SIG-M5 treated with dmso at 0.1 percent for 504 hours (cell line): ENCODE data around the gene TINCR.
A peak's percentile ranks its signal among the peaks of the same experiment; 100 is the strongest.

ENCODE experiments used
- DNase-seq: peaks from one replicate; lab custom pipeline; 2025; ENCODE audit not compliant: unreplicated experiment; lab: John Stamatoyannopoulos, UW

TINCR gene

DNA sequence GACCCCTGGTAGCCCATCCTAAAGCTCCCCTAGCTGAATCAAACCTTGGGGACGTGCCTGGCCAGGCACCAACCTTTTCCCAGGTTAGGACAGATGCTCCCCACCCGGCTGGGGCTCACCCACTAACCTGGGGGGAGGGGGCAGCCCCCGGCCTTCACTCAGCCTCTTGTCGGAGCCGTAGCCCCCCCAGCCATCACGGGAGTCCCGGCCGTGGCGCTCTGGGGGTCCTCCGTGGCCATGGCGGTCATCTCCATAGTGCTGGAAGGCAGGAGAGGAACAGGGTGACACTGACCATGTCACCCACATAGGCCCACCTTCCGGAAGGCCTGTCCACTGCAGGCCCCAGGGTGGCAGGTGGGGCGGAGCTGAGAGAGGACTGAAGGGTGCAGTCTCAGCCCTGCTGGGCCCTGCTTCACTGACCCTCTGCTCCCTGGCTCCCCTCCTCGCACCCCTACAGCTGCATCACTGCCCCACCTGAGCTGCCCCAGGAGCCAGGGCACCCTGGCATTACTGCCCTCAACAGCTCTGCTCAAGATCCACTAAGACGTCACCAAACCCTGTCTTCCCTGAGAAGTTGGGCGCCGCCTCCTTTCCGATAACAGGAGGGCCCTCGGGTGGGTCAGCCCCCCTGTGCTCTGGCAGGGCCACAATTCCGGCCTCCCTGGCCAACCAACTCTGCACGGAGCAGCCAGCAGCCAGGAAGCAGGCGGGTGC is 22.6 kb upstream of the TINCR start:
- no peak for DNase-seq

DNA sequence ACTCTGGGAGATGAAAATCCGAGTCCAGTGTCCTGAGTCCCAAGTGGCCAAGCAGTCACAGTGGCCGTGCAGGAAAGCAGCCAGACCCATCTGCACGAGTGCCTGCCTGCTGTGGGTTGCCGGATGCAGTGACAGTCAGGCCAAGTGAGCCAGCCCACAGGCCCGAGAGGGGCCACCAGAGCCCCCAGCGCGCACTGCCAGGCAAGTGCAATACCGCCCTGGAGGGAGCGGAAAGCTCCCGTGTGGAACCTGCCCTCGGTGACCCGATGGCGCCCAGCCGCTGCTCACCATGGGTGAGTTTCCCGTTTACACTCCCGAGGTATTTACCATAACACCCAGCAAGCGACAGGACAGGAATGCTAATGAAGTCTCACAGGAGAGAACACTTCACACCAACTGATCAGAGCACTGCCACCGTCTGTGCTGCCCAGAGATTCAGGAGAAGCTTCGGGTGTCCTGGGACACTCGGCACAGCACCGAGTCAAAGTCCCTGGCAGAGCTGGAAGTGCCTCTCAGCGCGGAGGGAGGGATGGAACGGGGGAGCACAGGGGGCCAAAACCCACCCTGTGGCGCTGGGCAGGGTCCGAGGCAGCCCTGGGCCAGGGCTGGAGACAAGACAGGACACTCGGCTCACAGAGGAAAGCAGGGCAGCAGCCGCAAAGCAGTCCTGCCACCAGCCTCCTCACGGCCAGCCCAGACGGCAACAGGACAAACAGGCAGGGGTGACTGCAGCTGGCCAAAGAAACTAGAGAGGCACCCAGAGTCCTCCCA is 21.3 kb upstream of the TINCR start:
- no peak for DNase-seq

DNA sequence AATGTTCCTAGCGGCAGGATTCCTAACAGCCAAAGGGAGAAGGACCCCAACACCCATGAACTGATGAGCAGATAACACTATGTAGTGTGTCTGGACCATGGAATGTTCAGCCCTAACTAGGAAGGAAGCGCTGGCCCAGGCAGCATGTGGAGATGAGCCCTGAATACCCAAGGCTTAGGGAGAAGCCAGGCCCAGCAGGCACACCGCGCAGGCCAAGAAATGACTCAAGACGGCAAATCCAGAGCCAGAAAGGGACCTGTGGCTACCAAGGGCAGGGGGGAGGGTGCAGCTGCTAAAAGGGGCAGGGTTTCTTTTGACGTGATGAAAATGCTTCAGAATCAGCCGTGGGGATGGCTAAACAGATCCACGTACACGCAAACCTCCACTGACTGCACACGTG is 20.7 kb upstream of the TINCR start:
- DNase-seq, result no peak

DNA sequence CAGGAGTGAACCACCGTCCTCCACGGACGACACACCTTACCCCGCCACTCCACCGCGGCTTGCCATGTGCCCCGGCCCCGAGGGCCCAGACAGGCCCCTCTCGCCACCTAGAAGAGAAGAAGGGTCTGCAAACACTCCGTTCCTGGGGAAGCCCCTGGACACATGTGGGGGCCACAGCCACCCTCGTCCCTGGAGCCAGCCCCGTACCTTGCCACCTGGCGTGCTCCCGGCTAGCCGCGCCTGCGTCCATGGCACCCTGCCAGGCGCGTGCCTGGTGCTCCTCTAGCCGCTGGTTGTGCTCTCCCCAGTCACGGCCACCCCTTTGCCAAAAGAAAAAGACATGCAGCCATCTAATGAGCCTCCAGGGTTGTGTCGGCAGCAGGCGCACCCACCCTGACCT is 19.9 kb upstream of the TINCR start:
- DNase-seq, result no peak

DNA sequence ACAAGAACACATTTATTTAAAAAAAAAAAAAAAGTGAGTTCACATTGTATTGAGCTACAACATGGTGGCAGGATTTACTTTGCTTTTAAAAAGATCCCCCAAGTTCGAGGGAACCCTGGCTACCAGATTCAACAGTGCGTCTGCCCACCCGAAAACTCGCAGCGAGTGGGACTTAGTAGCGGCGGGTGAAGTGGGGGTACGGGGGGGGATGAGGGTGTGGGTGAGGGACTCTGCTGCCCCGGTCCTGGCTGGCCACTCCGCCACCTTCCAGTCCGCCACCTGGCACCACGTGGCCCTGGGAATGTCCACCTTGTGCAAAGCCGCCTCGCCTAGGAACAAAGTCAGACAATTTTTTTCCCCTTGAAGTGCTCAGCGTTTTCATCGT is 19.3 kb upstream of the TINCR start:
- no peak for DNase-seq

DNA sequence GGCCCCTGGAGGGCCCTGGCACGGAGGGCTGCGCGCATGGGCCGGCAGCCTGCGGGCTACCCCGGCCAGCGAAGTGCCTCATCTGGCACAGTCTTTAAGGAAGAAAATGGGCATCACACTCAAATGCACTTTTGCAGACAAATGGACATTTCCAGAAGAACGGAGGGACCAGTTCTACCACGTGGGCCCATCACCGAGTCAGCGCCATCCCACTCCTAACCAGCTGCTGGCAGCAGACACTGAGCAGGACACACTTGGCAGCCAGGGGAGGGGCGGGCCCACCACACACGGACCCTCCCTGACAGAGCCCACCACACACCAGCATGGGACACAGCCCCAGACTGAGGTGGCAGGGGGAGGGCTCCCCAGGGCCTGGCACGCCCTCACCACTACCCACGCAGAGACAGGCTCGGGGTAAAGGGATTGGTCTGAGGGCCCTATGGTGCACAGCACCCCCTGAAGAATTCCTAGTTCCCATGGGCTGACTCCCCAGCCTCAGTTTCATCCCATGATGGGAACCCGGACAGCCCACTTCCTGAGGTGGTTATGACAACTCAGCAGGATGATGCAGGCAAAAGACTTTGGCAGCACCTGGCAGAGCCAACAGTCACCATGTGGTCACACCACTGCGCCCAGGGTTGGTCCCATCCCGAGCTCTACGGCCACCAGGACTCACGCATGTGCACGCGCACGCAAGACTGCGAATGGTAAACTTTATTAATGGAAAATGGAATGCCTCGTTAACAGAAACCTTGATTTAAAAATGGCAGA is 18.7 kb upstream of the TINCR start:
- DNase-seq, result no peak

DNA sequence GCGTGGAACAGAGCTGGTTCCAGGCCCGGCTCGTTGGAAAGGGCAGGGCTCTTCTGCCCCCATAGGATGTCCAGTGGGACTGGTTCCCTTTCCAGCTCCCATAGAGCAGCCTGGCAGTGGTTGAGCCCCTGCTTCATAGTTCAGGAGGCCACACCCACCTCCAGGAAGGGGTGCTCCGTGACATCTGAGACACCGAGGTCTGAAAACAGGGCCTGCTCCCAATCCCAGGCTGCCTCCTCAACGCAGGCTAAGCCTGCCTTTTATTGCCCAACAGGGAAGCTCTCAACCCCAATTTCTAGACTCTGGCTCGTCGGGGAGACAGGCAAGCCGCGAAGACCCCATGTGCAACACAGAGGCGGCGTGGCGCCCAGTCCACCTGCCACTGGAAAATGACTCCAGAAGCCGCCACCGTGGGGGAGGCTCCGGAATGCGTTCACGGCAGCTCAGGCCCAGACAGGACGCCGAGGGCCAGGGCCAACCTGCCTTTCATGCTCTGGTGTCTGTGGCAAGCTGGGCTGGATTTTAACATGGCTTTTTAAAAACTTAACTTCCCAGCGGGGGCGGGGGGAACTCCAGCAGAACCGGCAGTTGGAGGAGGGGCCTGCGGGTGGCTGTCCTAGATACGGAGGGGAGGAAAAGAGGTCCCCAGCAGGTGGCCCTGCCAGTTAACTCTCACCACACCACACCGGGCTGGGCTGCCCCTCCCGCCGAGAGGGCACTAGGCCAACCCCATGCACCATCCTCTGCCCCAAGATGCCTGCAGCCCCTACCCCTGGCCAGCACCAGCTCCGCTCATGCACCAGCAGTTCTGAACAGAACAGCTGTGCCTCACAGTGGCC is 17.9 kb upstream of the TINCR start:
- DNase-seq, result no peak

DNA sequence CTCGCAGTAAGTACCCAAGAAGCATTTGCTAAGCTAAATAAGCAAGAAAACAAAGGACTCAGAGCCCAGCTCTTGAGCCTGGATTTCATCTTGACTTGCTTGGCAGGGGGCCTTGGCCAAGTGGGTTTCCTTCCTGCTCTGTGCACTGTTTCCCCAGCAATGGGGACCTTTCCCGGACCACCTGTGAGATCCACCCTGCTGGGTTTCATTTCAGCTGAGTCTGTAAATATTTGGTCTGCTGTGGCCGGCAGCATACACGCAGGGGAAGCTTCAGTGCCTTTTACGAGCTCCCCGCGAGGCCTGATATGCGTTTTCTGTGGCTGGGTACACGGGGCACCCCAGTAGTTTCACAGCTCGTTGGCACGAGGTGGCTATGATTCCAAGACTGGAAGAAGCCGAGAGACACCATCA is 12.4 kb upstream of the TINCR start:
- no peak for DNase-seq

DNA sequence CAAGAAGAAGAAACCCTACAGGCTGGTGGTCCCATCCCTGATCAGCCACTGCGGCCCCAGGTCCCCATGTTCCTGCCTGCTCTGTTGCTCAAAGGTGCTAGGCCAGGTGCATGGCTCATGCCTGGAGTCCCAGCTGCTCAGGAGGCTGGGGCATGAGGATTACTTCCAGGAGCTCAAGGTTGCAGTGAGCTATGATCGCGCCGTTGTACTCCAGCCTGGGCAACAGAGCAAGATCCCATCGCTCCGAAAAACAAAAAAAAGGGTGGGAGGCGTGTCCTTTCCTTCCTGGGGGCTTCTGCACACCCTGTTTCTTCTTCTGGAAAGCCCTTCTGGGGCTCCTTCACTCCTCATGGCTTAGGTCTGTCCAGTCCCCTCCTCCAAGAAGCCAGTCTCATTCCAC is 11.9 kb upstream of the TINCR start:
- no peak for DNase-seq

DNA sequence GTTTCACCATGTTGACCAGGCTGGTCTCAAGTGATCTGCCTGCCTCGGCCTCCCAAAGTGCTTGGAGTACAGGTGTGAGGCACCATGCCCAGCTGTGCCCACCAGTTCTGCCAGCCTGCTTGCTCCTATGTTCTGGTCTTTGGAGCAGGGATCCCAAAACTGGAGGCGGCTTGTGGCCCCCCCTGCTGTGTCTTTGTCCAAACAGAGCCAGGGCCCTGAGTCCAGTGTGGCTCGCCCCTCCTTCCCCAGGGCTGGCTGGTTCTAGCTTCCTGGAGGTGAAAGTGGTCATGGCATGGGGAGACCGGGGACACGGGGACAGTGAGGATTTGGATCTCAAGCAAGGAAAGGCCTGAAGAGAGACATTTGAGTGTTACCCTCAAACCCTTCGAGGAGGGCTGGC is 11.5 kb upstream of the TINCR start:
- no peak for DNase-seq

DNA sequence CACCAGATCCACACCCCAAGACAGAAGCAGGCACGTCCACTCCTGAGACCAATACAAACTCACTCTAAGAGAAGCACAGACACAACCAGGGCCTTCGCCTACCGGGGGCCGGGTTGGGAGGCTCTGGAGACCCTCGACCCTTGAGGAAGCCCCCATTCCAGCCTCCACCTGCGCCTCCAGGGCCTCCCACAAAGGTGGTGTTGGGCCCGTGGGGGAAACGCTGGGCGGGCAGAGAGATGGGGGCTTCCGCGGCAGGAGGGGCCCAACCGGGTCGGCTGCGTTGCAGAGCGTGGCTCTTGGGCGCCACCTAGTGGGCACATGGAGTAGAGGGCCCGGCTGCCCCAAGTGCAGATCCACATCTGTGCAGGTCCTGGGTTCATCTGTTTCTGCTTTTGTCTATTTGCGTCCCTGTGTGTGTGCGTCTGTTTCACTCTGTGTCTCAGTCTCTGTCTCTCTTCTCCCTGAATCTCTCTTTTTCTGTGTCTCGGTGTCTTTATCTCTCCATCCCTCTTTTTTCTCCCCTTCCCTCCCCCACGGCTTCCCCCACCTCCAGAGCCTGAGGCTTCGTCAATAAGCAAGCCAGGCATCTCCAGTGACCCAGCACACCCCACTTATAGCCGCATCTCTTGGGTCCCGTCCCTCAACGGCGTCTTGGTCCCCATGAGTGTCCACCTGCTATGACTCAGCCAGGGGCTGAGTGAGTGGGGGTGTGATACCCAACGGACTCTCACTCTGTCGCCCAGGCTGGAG is 10.5 kb upstream of the TINCR start:
- DNase-seq, result peak; percentile 57

DNA sequence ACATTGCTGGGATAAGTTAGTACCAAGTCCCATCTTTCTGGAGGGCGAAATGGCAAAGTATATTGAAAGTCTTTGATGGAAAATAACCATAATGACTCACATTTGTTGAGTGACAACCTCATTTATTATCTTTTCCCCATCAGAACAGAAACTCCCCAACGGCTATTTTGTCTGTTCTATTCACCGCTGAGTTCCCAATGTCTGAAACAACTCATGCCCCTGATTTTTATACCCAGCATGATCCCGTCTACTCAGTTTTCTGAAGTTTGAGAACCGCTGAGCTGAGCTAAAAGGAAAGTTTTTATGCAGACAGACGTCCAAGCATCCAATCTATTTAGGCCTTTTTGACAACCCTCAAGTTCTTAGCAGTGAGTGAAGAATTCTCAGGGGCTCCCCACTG is 7.8 kb upstream of the TINCR start:
- no peak for DNase-seq

DNA sequence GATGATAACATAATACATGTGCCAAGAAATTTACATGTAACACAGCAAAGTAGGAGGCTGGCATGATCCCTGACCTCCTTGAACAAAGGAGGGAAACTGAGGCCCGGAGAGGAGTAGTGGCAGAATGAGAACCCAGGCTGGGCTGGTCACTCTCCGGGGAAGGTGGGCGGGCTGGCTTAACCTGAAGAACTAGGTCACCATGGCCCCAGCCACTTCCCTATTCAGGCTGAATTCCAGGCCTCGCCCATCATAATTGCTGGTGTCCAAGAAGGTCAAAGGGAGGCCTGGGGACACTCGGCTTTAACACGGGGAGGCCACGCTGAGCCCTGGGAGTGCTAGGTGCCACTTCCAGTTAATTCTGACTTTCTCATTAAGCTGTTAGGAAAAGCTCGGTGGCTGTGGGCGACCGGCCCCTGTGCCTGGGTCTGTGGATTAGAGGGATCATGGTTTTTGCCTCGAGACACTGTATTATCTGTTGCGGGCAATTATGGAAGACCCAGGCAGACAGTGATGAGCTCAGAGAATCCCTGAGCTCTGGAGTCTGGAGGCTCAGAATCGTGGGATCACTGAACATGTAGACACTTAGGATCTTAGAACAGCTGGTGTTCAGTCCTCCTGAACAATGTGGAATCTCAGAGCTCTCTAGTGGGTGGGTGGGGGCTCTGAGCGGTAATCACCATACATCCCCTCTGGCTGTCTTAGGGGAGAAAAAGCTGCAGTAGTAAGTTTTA is 5.0 kb upstream of the TINCR start:
- no peak for DNase-seq

DNA sequence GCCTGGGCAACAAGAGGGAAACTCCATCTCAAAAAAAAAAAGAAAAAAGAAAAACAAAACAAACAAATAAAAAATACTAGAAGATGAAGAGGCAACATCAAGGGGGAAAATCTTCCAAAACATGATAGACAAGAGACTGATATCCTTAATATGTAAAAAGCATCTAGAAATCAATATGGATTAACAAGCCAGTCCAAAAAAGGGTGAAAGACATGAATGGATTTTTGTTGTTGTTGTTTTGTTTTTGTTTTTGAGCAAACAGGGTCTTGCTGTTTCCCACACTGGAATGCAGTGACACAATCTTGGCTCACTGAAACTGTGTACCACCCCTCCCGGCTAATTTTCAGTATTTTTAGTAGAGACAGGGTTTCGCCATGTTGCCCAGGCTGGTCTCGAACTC is 4.0 kb upstream of the TINCR start:
- no peak for DNase-seq

DNA sequence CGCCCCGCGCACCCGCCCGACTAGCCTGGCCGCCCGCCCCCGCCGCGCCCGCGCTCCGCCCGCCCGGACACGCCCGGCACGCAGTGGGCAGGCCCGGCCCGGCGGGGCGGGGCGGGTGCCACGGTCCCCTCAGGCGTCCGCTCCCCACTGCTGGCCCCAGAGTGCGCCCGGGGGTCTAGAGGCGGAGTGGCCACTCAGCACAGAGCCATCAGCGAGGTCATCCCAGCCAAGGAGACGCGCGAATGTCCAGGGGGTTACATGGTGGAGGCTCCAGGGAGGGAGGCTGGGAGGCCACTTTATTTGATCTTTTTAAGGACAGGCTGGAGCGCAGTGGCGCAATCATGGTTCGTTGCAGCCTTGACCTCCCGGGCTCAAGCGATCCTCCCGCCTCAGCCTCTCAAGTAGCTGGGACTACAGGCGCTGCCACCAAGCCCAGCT is 236 bp upstream of the TINCR start:
- no peak for DNase-seq

DNA sequence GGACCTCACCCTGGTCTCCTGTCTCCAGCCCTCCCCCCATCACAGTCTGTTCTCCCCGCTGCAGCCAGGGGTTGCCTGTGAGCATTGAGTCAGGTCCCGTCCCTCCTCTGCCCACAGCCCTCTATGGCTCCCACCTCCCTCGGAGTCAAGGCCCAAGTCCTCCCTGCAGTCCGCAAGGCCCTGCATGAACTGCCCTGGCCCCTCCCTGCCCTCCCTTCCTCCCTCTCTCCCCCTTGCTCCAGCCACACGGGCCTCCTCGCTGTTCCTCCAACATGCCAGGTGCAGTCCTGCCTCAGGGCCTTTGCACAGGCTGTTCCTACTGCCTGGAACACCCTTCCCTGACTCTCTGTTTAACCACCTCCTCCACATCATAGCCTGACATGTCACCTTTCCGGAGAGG is 2.8 kb downstream of the TINCR start:
- no peak for DNase-seq

DNA sequence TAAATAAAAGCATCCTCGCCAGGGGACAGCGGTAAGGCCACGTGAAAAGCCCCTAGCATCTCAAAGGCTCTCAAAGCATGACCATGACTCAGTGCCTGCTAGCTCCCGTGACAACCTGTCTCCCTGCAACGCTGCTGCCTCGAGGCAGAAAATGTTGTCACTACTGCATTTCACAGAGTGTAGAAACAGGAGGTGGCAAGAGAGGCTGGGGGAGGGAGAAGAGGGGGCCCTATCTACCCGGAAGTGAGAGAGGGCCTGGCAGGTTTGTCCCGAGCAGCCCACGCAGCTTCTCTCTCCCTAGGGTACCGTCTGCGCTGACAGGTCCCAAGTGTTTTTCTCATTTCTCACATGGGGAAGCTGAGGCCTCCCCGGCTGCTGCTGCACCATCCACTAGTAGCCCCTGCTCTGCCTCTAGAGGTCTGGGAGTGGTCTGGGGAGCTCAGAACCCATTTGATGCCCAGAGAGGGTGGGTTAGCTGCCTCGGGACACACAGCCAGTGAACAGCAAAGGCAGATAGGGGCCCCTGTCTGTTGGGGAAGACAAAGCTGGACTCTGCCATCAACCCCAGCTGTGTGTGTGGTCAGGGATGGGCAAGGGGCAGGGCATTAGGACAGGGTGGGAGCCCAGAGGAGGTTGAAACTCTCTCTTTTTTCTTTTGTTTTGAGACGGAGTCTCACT is 3.7 kb downstream of the TINCR start:
- DNase-seq, result peak; percentile 31

DNA sequence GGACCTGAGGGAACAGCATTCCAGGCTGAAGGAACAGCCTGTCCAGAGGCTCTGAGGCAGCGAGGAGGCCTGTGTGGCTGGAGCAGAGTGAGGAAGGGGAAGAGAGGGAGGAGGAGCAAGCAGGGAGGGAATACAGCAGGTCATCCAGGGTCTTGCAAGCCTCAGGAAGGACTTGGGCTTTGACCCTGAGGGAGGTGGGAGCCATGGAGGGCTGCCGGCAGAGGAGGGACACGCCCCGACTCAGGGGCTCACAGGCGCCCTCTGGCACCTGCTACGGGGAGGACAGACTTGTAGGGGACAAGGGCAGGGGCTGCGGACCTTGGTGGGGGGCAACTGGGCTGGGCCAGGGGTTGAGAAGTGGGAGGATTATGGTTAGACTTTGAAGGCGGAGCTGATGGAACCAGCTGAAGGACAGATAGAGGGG is 4.7 kb downstream of the TINCR start:
- DNase-seq, result no peak

DNA sequence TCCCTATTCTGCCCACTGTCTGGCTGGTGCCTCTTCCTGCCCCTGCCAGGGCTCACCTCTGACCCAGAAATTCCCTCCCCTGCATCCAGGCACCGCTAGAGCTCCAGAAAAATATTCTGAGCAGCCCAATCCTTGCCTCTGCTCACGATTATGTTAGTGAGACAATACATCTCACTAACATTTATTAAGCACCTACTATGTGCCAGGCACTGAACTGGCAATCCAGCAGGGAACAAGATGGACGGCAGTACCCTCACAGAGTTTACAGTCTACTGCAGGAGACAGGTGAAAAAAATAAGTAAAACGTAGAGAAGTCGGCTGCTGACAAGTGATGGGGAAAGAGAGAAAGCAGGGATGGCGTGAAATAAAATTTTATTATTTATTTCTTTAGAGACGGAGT is 5.5 kb downstream of the TINCR start:
- DNase-seq, result no peak
